Astrocyte (in vitro differentiated cells and primary cell): ENCODE results near the gene WNK4.

Experiments used
- CTCF ChIP-seq: IDR thresholded peaks from 2 replicates; pipeline ENCODE4 v1.5.1; 2011; ENCODE audit warnings: low read depth, mild to moderate bottlenecking, inconsistent platforms, low read length, moderate library complexity; ENCODE audit not compliant: insufficient read depth
- EZH2 ChIP-seq: IDR thresholded peaks from 2 replicates; pipeline ENCODE4 v1.6.1; 2012; ENCODE audit warnings: mild to moderate bottlenecking, low read length, inconsistent platforms; ENCODE audit not compliant: insufficient read depth

- TF ChIP-seq CTCF, result no peak
- TF ChIP-seq EZH2, result no peak
These were observed 2.8 kb downstream of the WNK4 start for GRCh38 chr17:42783062-42783790.
